NCI-H2196 (cell line): ENCODE results near the gene ACIN1.
A peak's percentile ranks its signal among the peaks of the same experiment; 100 is the strongest.
"Not testable (repeated sequence)": the region's sequence is repeated elsewhere in the genome, so short reads cannot be mapped to it uniquely, and the experiment has no call there.

Experiments used
- DNase-seq: peaks from one replicate; lab custom pipeline; 2025; ENCODE audit not compliant: unreplicated experiment; lab: John Stamatoyannopoulos, UW

Gene ACIN1

DNA sequence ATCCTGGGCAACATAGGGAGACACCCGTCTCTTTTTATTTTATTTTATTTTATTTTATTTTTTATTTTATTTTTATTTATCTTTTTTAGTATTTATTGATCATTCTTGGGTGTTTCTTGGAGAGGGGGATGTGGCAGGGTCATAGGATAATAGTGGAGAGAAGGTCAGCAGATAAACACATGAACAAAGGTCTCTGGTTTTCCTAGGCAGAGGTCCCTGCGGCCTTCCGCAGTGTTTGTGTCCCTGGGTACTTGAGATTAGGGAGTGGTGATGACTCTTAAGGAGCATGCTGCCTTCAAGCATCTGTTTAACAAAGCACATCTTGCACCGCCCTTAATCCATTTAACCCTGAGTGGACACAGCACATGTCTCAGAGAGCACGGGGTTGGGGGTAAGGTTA lies 12.7 kb upstream of the ACIN1 start:
- DNase-seq: not testable (repeated sequence)

- no peak for DNase-seq
Observed at GRCh38 chr14:23106747-23107045, 11.8 kb upstream of the ACIN1 start.

DNA sequence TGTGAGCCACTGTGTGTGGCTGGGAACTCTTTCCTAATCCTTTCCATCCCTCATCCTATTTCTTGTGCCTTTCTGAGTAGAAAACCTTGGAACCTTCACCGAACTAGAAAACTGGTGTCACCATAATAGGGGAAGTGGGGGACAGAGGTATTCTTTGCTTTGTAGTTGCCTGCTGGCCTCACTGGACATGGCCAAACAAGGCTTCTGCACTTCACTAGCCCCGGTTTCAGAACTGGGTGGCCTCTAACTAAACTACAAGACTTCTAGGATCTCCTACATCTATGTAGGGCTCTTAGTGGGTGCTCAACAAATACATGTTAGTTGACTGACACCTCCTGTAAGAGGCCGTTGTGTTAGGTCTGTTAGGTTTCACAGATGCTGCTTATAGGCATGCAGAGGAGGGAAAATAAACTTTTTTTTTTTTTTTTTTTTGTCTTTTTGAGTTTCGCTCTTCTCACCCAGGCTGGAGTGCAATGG lies 10.4 kb upstream of the ACIN1 start:
- DNase-seq: no peak

- DNase-seq: no peak
Observed at GRCh38 chr14:23104591-23105347, 9.8 kb upstream of the ACIN1 start, which contains the start of gene CIROP. TSS of gene CIROP (minus strand) at chr14:23104989. CDS start at chr14:23104920, 69 bp downstream.

DNA sequence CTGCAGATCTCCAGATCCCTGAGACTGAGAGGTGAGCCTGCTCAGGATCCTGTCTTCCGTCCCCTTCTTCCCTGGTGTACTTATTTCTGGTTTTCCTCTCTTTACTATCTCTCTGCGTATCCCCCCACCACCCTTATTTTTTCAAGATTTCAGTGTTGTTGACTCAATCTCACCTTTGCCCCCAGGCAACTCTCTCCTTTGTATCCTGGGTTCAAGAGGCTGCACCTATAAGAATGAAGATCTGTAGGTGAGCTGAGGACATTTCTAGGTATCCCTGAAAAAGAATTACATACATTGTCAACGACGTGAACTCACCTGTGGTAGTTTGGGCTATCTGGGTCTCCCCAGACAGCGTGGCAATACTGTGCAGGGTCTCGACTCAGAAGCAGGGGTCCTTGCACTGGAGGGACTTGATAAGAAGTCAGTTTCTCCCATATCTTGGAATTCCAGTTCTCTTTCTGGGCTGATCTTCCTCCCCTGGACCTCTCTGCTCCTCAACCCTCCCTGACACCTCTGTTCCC lies 9.2 kb upstream of the ACIN1 start:
- no peak for DNase-seq

DNA sequence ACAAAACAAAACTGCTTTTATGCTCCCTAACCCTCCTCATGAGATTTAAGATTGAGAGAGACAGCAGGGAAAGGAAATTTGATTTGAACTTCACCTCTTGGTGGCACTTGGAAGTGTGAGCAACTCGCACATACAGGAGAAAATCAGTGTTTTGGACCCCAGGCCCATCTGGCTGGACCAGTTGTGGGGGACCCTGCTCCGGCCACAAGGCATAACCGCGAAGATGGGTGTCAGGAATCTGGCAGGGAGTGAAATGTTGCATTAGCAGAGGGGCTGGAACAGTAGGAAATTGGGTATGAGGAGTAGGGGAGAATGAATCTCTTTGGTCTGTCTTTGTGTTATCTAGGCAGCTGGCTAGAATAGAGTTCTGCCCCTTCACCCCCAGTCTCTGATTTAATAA lies 8.6 kb upstream of the ACIN1 start:
- DNase-seq: no peak

DNA sequence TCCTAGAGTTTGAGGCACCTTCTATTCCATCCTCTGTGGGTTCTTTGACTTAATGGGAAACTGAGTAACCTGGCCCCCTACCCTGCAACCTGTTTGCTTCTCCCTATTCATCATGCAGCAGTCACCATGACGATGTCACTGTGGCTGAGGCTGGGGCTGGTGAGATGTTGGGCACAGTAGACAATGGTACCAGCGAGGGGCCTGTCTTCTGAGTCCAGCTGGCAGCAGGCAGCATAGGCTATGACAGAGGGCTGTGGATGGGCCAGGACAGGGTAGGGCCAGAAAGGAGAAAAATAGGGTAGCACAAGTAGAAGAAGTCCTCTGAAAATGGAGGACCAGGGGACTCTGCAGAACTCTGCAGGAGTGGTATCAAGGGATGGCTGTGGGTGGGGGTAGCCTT lies 7.9 kb upstream of the ACIN1 start:
- no peak for DNase-seq

- DNase-seq: no peak
Observed at GRCh38 chr14:23101986-23102625, 7.2 kb upstream of the ACIN1 start.

DNA sequence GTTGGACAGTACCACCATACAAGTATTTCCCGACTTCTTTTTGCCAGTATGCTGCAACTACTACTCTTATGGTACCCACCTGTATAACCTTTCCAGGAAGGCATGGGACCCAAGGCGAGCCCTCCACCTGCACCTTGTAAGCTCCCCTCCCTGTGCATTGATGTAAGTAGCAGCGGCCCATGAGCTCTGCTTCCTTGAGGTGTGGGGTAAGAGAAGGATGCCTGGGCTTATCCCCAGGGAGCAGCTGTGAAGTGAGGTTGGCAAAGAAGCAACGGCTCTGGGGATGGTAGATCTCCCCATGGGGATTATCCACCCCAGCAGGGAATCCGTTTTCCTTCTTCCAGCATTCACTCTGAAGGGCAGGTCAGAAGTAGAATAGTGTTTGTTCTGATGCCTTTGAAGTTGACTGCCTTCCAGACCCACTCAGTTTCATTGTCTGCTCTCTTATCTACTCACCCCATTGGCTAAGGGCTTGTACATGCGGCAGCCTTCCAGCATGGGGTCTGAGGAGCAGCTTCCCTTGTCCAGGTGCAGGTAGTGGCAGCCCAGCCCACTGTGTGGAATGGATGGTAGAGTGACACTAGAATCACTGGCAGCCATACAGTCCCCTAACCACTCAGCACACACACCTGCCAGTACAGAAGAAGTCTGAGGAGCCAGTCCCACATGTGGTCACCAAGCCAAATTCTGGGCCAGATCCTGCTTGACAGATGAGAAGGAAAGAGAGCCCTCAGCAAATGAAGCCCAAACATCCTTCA lies 6.5 kb upstream of the ACIN1 start:
- DNase-seq: peak; percentile 70

- no peak for DNase-seq
Observed at GRCh38 chr14:23099212-23099861, 4.4 kb upstream of the ACIN1 start.

GRCh38 chr14:23097786-23098185 lies 2.9 kb upstream of the ACIN1 start:
- no peak for DNase-seq

DNA sequence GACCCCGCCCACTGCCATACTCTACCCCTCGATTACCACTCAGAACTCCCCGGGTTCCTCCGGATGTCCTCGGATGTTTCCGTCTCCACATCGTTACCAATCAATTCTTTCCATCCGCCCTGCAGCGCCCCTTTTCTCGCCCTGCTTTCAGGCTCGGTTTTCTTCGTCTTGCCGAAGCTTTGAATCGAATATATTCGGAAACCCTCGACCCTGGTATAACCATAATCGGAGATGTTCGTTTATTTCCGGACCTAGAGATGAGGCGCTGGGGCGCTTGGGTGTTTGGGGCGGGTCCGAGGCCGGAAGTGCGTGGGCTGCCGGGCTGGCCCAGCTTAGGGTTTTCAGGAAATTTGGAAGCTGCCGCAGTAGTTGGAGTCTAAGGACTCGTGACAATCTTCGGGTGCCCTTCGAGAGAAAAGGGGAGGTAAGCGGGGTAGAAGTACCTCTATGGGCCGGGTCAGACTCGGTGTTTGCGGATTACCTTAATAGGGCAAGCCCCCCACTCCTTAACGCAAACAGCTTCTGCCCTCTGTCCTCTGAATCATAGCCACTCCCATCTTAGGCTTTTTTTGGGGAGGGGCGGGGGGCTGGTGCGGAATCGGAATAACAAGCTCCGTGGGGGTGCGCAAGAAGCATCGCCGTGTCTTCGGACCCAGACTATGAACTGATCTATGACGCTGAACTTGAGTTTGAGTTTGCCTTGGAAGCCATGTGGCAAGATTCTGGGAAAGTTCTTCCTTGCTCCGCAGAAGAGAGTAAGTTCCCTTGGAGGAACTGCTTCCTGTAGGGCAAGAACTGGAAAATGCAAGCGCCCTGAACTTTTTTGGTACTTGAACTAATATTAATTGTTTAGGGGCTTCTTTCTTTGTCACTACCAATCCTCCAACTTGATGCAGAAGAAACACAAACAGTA lies 516 bp upstream of the ACIN1 start, which contains the start of gene C14orf119:
C14orf119 (plus strand) TSS at position 310 of the 913 bp plus-strand sequence. CDS start 2,154 bp downstream, outside the sequence.
- no peak for DNase-seq

GRCh38 chr14:23093991-23094665 lies 808 bp downstream of the ACIN1 start:
- no peak for DNase-seq

DNA sequence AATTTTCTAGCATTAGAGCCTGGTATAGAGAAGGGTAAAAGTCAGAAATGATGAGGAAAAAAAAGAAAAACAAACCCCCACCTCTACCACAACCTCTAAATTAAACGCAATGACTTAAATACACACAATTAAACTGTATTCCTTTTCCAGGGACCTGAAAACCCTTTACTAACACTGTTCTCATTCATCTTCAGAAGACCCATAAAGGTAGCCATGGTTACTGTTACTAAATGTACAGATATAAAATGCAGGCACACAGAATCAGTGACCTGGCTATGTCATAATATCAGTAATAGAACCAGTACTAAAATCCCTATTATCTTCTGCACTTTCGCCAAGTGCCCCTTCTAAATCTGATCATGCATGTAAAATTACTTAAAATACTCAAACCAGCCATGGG lies 1.4 kb downstream of the ACIN1 start:
- DNase-seq: no peak

DNA sequence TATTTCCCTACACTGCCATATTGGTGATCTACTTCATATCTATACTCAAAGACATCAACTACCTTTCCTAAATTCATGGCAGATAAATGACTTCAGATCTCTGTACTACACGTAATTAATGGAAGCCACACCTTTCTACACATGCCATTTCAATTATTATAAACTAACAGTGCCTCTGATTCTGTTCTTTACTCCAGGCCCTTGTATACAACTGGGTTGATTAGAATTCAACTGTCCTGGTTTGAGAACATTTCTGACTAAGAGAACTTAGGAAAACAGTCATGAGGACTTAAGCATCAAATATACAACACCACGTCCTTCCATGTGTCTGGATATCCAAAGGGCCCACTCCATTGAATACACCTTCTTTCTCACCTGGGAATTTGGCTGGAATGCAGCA lies 1.8 kb downstream of the ACIN1 start:
- no peak for DNase-seq

DNA sequence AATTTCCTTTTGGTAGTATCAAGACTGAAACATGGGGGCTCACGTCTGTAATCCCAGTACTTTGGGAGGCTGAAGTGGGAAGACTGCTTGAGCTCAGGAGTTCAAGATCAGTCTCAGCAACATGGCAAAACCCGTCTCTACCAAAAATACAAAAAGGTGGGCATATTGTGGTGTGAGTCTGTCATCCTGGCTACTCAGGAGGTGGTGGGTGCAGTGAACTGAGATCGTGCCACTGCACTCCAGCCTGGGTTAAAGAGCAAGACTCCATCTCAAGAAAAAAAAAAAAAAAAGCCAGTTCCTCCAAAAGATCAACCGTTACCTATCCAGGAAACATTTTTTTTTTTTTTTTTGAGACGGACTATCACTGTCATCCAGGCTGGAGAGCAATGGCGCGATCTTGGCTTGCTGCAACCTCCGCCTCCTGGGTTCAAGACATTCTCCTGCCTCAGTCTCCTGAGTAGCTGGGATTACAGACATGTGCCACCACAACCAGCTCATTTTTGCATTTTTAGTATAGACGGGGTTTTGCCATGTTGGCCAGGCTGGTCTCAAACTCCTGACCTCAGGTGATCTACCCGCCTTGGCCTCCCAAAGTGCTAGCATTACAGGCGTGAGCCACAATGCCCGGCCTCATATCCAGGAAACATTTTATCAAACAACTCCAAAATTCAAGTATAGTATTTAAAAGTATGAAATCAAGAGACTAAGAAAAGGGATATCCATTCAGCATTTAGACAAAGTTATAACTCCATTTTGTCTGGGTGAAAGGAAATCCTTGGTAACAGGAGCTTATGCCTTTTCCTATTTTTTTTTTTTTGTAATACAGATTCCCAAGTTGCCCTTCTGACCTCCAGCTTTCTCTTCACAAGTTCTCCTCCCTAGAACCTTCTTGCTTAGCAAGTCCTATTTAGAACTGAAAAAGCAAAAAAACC lies 3.4 kb downstream of the ACIN1 start:
- DNase-seq: no peak

- no peak for DNase-seq
Observed at GRCh38 chr14:23090254-23090636, 4.7 kb downstream of the ACIN1 start.

GRCh38 chr14:23089498-23090253 lies 5.3 kb downstream of the ACIN1 start:
- no peak for DNase-seq
